ENCODE results near the gene POLR2L. TPM values are rescaled to one million over a fixed set of nuclear protein-coding genes. Genes with fewer than 3 reads are reported as not detected.

POLR2L gene
- total and polyA plus RNA-seq, 3 donors from 2014 or later = 32.9 to 97.3 (median 48.4) TPM

DNA sequence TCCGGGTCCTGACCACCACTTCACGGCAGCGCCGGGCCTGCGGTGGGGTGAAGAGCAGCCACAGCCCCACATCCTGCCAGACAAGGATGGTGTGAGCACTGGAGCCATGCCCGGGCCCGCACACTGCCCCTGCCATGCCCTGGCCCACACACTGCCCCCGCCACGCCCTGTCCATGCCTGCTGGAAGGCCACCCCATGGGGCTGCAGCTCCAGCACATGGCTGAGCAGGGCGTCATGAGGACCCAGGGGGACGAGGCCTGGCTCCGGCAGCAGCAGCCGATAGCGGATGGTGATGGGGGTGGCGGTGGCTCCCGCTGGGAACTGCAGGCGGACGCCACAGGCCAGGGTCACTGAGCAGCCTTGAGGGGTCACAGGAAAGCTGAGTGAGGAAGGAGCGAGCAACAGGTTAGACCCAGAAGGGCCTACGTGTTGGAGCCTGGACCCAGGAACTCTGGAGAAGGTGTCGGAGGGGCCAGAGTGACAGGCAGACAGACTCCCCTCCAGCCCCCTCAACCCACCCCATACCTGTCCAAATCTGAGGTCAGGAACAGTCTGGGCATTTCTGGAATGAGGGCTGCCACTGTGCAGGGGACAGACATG is 40.2 kb downstream of the POLR2L start:
- no peak overlapping the region for H3K4me3 ChIP-seq
- H3K27me3 ChIP-seq = no peaks in the 10 kb centered on the region
- no peak overlapping the region for H3K27ac ChIP-seq
- 93 to 97% methylated on average over 6 to 14 of the region's 21 CpGs for WGBS, 2 donors
- H3K4me1 ChIP-seq = peaks cover 21% of the 10 kb centered on the region
- TF ChIP-seq POLR2A (IDR thresholded peaks at IDR 0.05) (no peak), CTCF (IDR thresholded peaks at IDR 0.05) (no peak)
- DNase-seq = no peak
- no peaks in the 10 kb centered on the region for H3K9me3 ChIP-seq
- no peaks in the 10 kb centered on the region for H3K36me3 ChIP-seq (ENCODE audit: low read depth, missing control alignments)
- intact Hi-C loops (cut with DNase I; ENCODE audit: low total_unique reads) = no loop called here

DNA sequence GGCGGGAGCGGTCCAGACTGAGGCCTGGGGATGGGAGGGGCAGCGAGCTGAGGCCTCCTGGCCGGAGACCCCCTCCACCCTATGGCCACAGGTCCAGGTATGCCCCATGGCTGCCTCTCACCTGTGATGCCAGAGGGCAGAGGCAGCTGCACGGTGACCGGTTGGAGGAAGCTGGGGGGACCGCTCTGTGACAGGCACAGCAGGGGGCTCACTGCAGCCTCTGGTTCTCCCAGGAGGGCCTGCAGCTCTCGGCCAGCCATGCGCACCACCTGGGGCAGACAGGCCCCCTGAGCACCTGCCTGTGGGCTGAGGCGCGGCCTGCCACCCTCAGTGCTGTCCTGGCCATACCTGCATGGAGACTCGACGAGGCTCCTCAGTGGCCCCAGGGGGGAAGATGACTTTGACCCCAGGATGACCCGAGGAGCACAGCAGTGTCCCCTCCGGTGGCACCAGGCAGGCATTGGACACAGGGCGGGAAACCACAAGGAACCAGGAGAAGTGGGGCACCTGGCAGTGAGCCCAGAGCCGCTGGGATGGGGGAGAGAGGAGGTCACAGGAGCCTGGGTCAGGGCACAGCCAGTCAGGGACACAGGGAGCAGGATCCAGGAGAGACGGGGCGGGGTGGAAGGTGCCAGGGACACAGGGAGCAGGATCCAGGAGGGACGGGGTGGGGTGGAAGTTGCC is 41.1 kb downstream of the POLR2L start:
- H3K27ac ChIP-seq = no peak overlapping the region
- TF ChIP-seq CTCF (IDR thresholded peaks at IDR 0.05) = no peak
- TF ChIP-seq POLR2A (IDR thresholded peaks at IDR 0.05) = no peak
- intact Hi-C loops (cut with DNase I; ENCODE audit: low total_unique reads) = no loop called here
- no peak for DNase-seq
- H3K27me3 ChIP-seq = no peaks in the 10 kb centered on the region
- H3K36me3 ChIP-seq (ENCODE audit: low read depth, missing control alignments) = no peaks in the 10 kb centered on the region
- no peak overlapping the region for H3K4me3 ChIP-seq
- WGBS, 2 donors = 90 to 93% methylated on average over 9 to 20 of the region's 20 CpGs
- no peaks in the 10 kb centered on the region for H3K9me3 ChIP-seq
- H3K4me1 ChIP-seq = peaks cover 28% of the 10 kb centered on the region

DNA sequence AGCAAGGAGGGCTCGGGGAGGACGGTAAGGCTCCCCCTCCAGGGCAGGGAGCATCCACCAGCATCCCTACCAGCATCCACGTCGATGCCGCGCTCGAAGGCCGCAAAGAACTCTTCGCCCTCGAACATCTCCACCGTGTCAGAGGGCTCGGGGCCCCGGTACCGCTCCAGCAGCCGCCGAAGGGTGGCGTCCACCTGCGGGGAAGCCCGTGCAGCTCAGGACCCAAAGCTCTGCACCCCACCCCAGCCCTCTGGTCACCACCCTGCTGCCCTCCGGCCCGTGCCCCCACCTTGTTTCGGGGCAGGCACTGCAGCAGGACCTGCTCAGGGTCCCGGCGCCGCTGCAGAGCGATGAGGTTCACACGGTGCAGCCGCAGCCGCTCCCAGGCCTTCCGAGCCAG is 41.9 kb downstream of the POLR2L start:
- WGBS, 2 donors = 93 to 94% methylated on average over 12 to 30 of the region's 30 CpGs
- intact Hi-C loops (cut with DNase I; ENCODE audit: low total_unique reads) = no loop called here
- H3K36me3 ChIP-seq (ENCODE audit: low read depth, missing control alignments) = no peaks in the 10 kb centered on the region
- H3K9me3 ChIP-seq = no peaks in the 10 kb centered on the region
- no peak for DNase-seq
- H3K4me1 ChIP-seq = peaks cover 30% of the 10 kb centered on the region
- H3K27me3 ChIP-seq = no peaks in the 10 kb centered on the region
- TF ChIP-seq CTCF (IDR thresholded peaks at IDR 0.05) (no peak), POLR2A (IDR thresholded peaks at IDR 0.05) (no peak)
- no peak overlapping the region for H3K27ac ChIP-seq
- no peak overlapping the region for H3K4me3 ChIP-seq

DNA sequence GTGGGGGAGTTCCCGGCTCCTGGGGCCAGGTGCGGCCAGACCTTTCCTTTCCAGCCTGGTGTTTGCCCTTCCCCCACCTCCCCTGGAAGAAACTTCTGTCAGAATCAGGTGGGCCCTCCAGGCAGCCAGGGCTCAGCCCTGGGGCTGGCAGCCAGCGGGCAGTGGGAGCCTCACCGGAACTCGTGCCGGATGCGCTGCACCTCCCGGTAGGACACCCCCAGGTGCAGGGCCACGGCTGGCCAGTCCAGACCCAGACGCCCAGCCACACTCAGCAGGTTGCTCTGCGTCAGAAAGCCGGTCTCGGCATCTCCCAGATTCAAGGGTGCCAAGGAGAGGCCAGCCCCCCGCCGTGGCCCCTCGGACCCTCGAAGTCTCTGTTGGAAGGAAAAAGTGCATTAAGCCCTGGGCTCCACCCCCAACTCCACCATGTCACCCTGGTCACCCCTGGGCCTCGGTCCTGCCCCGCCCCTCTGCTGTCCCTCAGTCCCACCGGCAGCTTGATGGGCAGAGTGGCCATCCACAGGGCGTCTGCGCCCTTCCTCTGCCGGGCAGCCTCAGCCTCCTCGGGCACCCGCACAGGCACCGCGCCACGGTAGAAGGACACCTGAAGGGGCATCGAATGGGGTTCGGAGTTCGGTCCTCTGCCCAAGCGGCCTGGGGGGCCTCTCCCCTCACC is 42.5 kb downstream of the POLR2L start:
- H3K4me1 ChIP-seq = peaks cover 36% of the 10 kb centered on the region
- 91 to 94% methylated on average over 23 to 32 of the region's 32 CpGs for WGBS, 2 donors
- intact Hi-C loops (cut with DNase I; ENCODE audit: low total_unique reads) = no loop called here

More for the DNA sequence above, 42.5 kb downstream of the POLR2L start:
- DNase-seq = no peak
- H3K36me3 ChIP-seq (ENCODE audit: low read depth, missing control alignments) = no peaks in the 10 kb centered on the region
- H3K9me3 ChIP-seq = no peaks in the 10 kb centered on the region
- no peak overlapping the region for H3K4me3 ChIP-seq
- H3K27me3 ChIP-seq = no peaks in the 10 kb centered on the region
- H3K27ac ChIP-seq = no peak overlapping the region
- no peak for TF ChIP-seq POLR2A (IDR thresholded peaks at IDR 0.05)
- no peak for TF ChIP-seq CTCF (IDR thresholded peaks at IDR 0.05)

Data from testis (tissue), 3 donors.